NCI-H1417 (cell line): ENCODE measurements around the gene HOXA10.
A peak's percentile ranks its signal among the peaks of the same experiment; 100 is the strongest.

Source experiments
- DNase-seq, 3 experiments: peaks; one replicate each; lab custom pipeline; 2025; lab: John Stamatoyannopoulos, UW

The HOXA10 gene

DNA sequence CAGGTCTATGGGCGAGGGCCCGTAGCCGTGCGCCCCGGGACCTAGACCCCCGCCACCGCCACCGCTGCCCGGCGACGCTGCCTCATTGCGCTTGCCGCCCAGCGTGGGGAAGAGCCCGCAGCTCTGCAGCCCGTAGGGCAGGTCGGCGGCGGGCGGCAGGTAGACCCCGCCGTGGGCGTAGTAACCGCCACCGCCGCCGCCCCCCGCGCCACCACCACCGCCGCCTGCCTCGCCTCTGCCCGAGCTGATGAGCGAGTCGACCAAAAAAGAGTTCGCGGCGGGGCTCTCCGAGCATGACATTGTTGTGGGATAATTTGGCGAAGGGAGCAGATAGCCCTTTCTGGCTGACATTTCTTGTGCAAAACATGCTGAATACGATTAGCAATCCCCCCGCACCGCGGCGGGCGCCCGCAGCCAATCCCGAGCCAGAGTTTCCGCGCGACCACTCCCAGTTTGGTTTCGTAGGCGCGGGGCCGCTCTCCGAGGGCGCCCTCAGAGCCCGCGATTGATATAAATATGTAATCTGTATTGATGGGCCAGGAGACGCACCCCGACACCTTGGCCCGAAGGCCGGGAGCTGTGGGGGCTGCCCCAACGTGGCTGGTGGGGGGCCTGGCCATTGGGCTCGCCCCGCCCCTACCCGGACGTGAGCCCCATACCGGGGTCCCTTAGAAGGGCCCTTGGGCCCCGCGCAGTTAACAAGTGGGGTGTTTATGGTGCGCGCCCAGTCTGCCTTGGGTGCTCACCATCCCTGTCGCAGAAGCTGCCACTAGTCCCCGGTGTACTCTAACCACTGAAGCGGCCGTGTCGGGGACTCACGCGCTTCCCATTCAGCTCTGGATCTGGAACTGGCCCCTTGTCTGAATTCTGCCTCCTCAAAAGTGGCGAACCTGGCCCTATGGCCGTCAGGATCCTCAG lies at the start of gene HOXA10:
Gene HOXA10 (minus strand): TSS at position 365 of the 918 bp plus-strand sequence. CDS start 14 bp downstream, at position 351.
- DNase-seq = peak; percentile 83 to 91 (median 84)

DNA sequence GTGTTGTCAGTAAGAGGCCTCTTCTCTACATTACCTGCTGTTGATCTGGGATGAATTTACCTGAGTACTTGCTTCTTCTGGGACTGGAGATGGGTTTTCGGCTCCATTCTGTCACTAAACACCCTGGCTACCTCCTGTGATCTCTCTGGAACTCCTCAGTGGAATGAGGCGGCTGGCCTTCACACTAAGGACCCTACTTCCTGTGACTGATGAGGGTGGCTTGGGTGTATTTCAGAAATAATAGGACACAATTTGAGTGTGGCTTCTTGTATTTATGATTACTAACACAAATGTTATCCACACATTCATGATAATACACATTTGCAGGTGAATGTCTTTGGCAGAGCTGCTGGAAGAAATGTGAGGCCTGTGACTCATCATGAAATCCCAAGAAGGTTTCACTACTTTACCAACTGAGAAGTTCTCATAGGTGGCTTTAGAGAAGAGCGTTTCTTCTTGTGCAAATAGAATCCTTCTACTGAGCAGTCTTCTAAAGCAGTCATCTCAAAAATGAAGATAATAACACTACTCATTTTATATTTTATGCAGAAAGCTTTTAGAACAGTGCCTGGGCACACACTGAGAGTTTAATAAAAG lies 47.2 kb upstream of the HOXA10 start:
- no peak for DNase-seq

DNA sequence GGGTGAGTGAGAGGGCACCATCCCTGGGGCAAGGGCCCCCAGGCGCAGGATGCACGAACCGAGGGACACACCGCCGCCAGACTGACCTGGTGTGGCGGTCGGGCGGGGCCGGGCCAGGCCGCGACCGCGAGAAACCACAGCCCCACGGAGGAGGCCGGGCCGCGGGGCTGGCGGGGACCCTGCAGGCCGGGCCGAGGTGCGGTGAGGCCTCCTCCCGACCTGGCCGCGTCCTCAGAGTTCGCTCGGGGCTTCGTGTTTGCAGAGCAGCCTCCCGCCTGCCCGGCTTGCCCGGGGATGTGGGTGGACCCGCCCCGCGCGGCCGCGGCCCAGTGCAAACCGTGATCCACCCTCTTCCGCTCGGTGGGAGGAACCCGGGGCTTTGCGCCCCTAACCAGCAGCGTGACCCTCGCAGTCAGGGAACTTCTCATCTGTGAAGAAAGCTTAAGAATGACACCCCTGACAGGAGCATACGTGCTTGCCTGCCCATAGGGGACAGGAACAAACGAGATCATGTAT lies 46.4 kb upstream of the HOXA10 start:
- DNase-seq = no peak

DNA sequence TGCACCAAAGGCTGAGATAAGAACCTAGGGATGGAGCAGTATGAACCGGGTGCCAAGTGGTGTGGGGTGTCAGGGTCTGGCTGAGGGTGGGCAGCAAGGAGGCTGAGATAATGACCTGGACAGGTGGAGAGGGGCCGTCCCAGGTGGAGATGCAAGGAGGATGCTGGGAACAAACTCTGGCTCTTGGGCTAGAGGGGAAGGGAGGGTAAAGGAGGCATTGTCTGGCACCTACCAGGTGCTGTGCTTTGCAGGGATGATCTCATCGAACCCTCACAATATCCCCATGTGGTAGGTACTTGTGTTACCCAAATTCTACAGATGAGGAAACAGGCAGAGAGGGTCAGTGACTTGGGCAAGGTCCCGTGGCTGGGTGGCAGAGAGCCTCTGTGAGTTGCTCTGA lies 45.7 kb upstream of the HOXA10 start:
- DNase-seq = no peak

DNA sequence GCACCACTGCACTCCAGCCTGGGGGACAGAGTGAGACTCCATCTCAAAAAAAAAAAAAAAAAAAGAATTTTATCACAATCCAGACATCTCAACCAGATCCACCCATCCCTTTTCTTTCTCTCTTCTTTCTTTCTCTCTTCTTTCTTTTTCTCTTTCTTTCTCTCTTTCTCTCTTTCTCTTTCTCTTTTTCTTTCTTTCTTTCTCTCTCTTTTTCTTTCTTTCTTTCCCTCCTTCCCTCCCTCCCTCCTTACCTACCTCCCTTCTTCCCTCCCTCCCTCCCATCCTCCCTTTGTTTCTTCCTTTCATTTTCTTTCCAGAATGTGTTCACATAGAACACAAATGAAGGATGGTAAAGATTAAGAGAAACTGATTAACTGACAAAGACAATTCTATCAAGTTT lies 43.8 kb upstream of the HOXA10 start:
- no peak for DNase-seq

DNA sequence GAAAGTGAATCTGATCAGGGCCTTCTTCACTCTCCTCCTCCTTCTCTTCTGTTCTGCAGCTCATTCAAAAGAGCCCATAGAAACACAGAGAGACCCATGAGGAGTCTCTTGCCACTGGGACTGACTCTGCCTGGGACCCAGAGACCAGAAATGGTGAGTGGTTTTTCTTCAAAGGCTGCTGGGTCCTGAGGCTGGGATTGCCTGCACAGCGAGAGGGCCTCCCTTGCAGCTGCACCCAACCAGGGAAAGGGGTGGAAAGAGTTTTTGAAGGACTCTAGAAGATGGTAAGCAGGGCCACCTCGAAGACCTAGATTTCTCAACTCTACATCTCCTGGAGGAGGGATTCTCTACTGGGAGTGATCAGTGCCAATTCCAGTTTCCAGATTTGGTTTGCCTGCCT lies 41.2 kb upstream of the HOXA10 start:
- no peak for DNase-seq

DNA sequence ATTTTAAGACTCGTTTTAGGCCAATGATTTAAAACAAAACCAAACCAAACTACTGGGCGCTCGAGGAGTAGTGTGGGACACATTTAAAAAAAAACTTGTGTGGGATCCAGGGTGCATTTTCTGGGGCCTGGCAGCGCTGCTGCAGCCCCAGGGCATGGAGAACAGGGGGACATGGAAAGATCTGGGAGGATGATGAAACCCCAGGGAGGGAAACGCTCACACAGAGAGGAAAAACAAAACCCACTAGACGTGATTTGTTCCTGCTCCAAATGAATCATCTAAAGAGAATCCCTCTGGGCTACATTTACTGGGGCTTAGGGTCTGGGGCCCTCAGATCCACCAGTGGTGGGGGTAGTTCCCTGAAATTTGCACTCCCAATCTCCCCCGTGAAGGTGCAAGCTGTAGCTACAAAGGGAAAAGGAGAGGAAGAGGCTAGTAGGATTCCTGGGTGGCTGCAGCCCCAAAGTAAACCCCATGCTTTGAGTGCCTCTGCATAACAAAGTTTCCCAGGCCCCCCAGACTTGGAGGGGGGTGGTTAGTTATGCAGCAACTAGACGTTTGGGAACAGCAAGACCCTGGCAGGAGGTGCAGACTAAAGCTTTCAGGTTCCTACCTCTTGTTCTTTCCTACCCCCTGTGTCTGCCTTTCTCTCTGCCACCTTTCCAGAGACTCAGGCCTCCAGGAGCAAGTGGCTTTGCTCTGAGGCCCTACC lies 40.3 kb upstream of the HOXA10 start:
- DNase-seq = no peak

DNA sequence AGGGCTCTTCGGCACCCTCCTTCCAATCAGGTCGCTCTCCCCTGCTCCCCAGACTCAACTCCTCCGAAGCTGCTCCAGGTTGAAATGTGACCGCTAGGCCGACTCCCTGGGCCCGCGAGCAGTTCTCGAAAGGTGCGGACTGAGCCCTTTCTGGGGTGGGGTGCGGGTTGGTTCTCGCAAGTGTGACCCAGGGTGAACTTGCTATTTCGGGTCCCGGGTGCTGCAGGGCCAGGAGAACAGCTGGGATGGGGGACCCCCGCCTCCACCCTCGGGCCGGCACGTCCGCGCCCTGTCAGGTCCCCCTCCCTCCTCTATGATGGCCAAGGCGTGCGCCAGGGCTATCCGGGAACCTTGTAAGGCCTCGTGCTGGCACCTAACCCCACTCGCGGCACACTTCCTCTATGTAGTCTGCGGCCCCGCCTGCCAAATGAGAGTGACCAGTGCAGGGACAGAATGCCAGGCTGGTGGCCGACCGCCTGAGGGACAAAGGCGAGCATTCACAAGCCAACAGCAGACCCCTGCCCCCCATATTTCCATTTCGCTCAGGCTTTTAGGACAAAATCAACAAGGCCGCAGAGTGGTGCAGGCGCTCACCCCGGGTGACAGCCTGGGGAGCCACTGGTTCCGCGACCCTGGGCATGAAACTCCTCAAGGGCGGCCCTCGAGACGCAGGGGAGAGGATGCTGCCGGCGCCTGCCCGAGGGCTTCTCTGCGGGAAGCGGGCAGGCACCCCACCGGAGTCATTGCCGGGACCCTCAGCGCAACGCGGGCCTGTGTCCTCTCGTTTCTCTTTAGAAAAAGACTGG lies 39.5 kb upstream of the HOXA10 start:
- no peak for DNase-seq

DNA sequence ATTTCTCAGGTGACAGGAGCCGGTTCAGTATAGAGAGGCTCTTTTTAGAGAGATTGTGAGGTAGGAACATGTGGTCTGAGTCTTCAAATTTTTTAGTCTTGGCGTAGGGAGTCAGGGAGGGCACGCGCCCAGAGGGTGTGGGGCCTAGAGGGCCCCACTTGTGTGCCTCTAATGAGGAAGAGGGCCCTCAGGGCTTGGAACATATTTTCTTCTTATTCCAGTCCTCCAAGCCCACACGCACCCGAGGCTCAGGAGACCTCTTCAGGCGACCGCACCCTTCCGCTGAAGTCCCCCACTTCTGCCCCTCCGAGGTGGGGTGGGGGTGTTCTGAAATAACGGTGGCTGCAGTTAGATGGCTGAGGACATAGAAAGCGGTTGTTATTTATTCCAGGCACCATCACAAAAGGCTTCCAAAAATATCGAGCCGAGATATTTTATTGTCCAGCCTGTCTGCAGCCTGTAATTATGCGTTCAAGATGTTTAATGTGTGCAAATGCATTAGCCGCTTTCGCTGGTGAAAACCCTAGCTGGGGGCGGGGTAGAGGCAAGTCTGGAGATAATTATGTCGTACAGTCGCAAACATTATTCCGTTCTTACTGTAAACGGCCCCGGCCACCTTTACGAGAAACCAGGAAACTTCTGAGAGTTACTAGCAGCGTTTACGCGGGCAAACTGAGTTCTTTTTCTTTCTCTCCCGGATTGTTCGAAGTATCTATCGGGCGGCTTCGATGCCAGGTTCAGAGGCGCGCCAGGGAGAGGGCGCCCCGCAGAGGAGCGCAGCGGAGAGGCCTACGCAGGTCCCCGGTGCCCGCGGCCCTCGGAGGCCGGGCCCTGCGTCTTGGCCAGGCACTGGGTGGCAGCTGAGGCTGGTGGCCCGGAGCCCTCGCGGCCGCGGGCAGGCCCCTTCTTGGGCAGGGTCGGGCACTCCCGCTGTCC lies 38.6 kb upstream of the HOXA10 start:
- DNase-seq = peak in 2 of 3 experiments; percentile 84 to 96

DNA sequence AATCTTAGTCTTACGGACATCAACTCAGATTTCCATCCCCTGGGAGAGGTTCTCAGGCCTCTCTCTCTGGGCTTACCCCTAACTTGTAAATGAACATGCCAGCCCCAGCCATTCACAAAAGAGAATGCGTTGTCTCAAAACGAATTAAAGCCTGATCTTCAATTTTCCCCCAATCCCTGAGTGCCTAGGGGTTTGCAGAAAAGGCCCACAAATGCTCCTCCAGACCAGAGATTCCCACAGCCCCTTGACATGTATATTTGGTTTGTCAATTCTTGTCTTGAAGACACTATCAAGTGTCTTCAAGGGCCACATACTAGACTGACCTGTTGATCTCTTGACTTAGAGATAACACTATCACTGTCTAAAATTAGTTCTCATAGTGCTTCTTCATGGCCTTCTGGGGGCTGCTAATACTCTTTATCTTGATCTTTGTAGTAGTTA lies 37.7 kb upstream of the HOXA10 start:
- no peak for DNase-seq

DNA sequence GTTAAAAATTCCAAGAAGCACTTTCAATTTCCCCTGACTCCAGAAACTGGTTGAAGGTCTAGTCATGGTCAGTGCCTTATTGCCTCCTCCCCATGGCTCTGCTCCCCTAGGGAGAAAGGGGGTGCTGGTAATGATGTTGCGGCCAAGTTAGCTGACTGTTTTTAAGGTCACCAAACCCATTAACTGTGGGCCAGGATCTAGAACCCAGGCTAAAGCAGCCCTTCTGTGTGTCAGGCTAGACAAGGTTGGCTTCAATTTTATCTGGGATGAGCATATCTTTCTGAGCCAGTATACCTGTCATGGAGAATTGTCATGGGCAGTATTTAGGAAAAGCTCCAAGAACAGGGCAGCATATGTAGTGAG lies 36.9 kb upstream of the HOXA10 start:
- DNase-seq = no peak

DNA sequence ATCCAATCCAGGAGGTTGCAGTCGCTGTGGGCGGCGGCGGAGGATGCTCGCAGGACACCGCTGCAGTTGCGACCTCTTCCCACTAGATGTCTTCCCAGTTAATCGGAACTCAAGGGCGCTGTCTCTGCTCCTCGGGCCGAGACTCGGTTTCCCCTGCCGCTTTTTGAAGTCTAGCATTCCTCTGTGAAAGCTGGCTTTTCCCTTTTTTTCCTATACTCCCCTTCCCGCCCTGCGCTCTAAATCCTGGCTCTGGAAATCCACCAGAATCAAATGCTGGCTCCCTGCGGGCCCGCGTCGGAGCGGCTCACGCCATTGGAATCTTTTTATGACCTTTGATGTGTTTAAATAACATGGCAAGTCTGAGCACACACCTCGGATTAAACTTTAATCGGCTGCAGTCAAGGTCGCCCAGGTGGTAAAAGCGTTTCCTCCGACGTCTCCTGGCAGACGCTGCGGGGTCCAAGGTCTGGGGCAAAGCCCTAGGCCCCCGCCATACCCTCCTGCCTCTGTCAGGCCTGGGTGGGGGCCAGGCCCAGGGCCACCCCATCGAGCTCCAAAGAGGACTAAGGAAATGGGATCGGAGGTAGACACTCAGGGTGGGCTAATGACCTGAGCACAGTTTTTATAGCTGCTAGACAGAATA lies 36.4 kb upstream of the HOXA10 start:
- no peak for DNase-seq

DNA sequence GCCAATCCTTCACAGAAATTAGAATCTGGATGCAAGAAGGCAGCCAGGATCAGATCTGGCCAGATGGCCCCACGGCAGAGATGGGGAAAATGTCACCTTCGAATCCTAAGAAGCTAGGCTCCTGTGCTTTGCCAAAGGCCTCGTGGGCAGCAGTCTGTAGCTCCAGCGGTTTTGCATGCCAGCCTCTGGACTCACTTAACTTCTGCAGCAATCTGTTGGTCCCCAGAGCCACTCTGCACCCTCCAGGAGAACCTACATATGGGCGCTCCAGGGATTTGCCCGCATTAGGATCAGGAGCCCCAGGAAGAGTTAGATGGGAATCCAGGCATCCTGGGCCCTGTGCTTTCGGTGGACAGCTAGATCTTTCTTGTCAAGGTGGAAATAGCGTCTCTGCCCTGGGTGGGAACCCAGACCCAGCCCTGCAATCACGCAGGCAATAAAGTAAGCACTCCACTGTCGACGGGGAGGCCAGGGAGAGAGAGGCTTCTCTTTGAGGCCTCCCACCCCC lies 35.9 kb upstream of the HOXA10 start:
- DNase-seq = no peak

DNA sequence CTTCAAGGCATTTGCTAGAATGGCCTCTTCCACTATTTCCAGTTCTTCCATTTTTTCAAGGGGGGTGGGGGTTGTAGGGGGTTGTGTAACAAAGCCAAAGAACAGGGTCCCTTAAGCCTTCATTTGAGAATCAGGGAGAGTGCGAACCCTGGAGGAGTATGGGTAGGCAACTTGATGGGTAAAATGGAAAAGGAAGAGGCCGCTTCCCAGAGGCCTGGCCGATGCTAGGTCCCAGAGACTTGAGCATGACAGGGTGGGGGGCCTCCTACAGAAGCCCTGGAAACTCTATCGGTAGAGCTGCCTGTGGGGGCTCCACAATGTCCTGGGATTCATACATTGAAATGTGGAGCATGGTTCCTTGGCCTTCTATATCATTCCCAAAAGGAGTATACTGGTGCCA lies 34.9 kb upstream of the HOXA10 start:
- DNase-seq = no peak

DNA sequence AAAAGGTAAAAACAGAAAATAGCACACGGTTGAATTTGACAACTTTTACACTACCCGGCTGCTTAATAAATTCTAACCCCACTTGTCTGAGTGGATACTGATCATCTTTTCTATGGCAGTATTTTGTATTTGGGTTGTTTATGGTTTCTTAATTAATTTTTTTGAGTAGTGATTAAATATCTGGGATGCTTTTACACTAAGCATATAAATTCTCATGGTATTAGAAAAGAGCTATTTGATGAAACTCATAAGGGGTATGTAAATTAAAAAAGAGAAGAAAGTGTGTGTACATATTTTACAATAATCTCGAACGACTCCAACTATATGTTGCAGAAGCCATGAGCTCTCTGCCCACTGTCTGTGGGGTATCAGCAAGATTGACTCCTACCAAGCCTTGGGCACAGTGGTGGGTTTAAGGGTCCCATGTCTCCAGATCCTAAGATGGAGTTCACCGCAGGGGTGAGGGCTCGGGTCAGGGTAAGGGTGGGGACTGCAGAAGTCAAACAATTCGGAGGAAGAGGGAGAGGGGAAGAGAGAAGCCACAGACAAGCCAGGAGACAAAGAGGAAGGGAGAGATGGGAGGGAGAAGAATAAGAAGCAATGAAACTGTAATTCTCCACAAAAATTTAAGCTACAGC lies 33.3 kb upstream of the HOXA10 start:
- no peak for DNase-seq

DNA sequence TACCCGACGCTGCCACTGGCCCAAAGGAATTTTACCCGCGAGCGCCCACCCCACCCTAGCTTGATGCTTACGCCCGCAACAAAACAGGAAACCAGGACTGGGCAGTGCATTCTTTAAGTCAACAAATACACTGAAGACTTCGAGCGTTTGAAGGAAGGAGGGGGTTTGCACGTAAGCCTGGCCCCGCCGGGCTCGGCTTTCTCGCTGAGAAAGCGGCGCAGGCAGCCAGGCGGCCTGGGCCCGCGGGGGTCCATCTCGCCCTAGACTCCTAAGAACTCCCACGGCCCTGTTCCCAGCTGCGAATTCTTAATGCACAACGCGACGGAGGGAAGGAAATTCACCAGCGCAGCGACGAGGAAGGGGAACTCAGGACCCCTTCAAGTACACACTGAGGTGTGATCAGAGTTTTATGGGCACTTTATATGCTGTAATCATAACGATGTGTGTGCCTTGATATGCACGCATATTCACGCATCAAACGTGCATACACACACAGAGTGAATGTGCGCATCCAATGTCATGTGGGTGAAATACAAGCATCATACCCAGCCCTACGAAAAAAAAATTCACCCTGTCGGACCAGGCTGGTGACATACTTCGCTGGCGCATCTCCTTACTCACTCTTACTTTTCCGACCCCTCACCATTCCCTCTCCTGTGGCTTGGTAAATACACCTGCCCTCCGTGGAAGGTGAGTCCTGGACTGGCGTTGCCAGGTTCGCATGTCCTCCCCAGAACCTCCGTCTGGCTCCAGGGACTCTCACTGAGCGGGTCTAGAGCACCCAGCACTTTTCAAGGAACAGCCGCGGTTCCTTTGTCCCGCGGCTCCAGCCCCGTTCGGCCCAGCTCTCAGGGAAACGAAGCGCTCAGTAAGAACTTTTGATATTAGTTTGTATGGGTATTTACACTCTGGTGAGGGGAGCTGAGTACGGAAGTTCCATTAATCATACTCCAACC lies 31.5 kb upstream of the HOXA10 start:
- no peak for DNase-seq

DNA sequence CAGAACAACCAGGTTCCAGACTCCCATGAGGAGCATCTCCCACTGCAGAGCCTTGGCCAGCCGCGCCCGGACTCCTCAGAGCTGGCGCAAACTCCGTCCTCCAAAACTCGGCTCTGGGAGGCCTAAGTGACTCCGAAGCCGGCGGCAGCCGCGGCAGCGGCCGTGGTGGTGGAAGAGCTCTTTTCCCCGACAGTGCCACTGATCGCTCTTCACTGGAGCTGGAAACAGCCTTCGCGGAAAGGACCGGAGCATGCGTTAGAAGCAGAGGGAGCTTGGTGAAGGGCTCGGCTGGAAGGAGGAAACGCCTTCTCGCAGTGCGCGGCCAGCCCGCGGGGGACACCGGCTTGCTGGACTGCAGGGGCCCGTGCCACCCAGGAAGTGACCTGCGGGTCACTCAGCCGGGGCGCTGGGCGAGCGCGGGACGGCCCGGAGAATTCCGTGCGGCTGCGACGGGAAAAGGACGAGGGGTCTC lies 30.8 kb upstream of the HOXA10 start:
- no peak for DNase-seq

DNA sequence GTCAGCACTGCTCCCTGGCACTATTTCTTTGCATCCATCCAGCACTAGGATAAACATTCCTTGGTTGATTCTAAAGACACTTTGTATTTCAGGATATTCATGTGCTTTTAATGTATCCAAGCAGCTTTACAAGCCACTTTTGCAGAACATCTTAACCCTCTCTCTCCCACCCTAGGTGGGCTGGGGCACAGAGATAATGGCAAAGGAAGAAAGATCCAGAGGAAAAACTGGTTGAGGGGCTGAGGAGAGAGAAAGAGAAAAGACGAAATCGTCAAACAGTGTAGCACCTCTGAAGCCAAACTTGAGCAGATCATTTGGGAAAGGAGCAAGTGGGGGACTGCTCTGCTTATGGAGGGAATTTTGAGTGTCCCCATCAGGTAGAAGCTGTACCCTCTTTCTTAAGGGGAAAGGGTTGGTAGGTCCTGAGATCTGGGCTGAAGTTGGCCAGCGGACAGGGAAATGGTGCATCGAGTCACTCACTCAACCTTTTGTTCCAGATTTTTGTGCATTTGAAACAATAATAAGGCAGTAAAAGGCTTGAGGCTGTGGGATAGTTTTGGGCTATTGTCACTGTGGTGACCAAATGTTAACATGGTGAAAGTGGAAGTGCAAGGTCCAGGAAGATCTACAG lies 30.0 kb upstream of the HOXA10 start:
- DNase-seq = no peak
